GDM1 (cell line): Measurements from ENCODE around the gene RAB30.
"Not testable (repeated sequence)": the region's sequence is repeated elsewhere in the genome, so short reads cannot be mapped to it uniquely, and the experiment has no call there.

Experiments used
- DNase-seq: peaks from one replicate; lab custom pipeline; 2025; lab: John Stamatoyannopoulos, UW

Gene RAB30

GRCh38 chr11:83009999-83010398 lies 61.7 kb downstream of the RAB30 start:
- DNase-seq: no peak

GRCh38 chr11:83009136-83009535 lies 62.6 kb downstream of the RAB30 start:
- not testable (repeated sequence) for DNase-seq

DNA sequence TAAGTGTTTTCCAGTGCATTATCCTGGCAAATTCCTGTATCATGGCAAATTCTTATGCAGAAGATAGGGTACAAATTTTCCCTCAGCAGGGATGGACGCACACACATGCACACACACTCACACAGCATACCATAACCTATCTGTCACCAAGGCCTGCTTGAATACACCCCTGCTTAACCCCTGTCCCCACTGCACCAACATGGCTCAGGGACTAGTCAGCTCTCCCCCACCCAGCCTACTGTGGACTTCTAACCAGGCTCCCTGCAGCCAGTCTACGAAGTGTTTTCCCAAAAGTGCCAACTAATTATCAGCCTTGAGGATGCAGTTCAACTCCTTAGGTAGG lies 63.1 kb downstream of the RAB30 start:
- DNase-seq: no peak

GRCh38 chr11:83007909-83008580 lies 63.7 kb downstream of the RAB30 start:
- no peak for DNase-seq

DNA sequence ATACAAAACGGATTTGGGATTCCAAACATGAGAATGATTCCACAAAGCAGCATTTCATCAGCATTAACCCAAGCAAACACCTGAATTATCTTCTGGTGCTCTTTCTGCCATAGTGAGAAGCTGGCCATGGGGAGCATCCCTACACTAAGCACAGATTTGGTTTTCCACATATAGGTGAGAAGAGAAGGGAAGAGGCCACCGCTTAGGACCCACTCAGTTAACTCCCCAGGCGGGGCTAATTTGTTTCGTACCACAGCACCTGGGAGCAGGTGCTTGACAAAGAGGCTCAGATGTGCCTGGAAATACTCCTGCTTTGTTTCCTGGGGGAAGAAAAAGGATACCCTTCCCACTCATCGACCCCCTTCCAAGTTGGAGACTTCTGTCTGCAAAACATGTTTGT lies 64.2 kb downstream of the RAB30 start:
- DNase-seq: no peak

DNA sequence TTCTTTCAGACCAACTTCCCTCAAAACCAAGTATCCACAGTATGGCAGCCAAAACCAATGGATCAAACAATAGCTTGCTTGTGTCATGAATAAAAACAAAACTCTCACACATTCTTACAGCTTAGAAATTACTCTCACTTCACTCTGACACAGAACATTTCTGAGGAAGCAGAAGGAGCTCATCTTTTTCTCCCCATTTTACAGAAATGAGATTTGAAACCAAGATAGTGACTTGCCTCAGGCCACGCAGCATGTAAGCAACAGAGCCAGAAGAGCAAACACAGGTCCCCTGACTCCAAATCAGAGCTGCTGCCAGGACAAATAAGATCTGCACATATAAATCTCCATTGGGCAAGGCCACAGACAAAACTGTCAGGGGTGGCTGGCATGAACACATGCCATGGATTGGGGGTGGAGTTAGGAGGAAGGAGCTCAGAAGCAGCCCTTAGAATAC lies 64.8 kb downstream of the RAB30 start:
- no peak for DNase-seq

DNA sequence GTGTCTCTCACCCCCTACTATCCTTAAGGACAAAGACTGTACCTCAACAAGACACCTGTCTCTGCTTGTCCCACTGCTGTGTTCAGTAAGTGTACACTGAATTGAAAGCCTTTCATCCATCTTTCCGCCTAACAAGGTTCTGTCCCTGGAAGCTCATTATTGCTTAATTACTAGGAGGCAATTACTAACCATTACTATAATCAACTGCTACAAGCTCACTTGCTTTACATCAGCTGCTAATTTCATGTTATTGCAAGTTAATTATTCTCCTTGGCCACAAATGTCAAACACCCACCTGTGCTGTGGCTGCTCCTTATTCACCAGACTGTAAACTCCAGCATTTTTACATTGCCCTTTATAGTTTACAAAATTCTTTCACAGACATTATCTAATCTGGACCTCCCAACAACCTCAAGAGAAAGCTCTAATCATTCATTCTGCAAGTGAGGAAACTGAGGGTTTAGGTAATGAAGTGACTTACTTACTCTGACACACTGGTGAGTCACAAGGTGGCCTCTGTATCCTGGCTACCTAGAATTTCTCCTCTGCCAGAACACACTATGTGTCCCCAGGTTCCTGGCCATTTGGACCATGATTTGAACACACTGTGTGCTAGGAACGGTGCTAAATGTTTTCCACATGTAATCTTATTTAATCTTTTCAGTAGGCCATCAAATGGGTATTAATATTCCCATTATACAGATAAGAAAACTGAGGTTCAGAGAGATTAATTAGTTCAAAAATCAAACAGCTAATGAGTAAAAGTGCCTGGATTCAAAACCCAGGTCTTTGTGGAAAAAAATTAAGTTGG lies 66.7 kb downstream of the RAB30 start:
- no peak for DNase-seq

DNA sequence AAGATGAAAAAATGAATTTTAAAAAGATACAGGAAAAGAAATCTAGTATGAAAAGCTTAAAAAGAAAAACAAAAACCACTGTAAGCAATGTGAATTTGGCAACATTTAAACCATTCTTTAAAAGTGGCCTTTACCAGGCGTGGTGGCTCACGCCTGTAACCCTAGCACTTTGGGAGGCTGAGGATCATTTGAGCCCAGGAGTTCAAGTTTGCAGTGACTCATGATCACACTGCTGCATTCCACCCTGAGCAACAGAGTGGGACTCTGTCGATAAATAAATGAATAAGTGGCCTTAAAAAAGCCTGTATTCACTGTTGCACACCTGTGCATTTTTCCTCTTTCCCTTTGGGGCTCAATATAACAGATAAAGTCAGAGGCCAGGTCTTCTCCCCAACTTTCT lies 69.2 kb downstream of the RAB30 start:
- no peak for DNase-seq

DNA sequence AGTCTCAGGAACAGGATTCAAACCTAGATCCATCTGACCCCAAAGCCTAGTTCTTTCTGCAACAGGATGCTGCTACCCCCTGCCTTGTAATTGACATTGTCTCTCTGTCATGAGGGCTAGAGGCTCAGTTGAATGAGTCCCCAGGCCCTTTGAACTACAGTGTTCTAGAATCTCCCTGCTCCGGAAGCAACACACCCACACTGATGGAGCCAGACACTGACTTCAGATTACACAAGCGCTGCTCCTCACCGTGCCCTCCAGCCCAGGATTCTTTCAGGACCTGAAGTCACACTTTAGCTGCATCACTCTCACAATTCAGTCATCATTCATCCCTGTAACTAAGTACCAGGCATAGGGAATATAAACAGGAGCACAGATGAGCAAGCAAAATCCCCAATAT lies 69.6 kb downstream of the RAB30 start:
- no peak for DNase-seq

- DNase-seq: no peak
Measured at GRCh38 chr11:83000381-83000780, 71.3 kb downstream of the RAB30 start.

DNA sequence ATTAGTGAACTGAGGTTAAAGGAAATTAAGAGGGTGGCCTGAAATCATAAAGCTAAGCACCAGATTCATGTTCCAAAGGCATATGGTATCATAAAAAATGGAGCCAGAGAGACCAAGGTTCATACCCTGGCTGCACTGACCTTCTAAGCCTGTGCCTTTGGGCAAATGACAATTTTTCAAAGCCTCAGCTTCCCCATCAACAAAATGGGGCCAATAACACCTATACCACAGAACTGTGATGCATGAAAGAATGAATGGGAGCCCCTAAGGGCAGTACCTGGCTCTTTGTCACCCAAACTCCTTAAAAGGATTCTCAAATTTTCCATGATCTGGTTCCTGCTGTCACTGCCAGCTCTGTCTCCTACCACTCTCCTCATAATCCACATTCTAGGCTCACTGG lies 72.5 kb downstream of the RAB30 start:
- DNase-seq: no peak

DNA sequence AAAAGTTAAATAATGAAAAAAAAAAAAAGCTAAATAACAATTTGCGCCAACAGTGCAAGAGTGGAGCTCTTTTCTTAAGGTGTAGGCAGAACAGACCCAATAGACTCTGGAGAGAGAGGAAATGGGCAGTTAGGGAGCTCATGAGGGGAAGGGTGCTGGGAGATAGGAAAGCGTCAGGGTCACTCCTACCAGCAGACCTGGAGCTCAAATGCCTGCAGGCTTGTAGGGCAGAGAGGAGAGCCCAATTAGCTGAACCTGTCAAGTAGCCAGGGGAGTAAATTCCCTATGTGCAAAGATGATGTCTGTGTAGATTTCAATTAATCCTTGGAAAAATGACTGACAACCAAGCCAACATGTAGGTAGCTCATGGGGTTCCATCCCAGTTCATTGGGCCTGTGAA lies 73.0 kb downstream of the RAB30 start:
- DNase-seq: no peak

GRCh38 chr11:82996966-82997606 lies 74.6 kb downstream of the RAB30 start:
- DNase-seq: no peak

DNA sequence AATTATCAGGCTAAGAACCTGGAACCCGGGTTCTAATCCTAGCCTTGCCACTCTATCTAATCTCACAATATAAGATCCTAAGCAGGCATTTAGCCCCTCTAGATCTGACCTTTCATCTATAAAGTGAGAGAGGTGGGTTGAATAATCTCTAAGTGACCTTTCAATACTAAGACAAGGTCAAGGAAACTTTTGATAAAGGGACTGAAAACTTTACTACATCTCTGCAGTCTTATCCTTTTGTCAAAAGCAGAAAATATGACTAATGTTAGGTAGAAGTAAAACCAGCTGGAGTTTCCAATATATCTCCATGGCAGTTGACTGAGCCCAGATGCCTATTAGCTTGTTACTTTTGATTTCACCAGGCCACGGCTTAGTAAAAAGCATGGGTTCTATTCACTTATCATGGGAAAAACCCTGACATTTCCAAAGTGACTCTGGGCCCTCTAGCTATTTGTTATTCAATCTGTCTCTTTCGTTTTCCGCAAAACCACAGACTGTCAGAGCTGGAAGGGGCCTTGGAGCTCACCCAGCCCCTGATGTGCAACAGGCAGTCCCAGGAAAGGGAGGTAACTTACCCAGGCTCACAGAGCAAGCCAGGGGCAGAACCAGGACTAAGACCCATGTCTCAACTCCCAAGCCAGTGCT lies 75.8 kb downstream of the RAB30 start:
- no peak for DNase-seq

DNA sequence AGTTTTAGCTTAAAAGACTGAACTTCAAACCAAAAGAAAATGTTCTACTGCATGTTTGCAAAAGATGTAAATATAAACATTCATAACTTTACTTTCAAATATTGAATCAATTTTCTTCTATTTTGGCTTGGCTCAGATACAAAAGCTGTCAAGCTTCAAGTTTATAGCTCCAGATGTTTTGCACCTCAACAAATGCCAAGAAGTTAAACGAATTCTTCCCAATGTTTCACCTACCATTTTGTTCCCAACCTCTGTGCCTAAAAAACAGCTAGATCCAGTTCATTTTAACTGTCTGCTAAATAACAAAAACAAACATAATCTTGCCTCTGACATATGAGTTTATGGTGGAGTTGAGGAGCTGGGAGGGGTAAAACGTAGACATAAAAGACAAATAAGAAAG lies 76.5 kb downstream of the RAB30 start:
- no peak for DNase-seq

DNA sequence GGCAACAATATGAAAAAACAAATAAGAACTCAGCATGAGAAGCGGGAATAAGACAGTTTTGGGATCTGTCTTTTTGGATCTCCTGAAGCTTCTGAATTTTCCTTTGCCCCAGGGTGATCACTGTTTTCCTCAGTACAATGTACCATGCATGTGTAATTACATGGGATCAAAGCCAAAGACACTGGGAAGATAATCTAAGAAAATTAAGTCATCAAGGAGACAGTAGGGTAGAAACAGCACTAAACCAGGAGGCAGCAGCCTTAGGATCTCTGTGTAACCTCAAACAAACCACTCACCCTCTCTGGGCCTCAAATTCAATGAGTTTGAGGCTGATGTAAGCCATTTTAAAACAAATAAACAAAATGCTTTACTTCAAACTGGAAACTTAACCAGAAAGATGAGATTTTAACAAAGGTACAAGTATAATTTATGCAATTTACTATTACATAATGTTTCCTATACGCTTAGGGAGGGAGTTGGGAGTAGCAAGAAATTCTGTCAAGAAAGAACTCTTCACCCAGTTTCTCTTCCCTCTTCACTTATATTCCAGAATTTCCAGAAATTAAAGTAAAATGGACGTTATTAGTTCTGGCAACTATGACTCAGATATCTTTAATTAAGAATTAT lies 77.0 kb downstream of the RAB30 start:
- DNase-seq: no peak

DNA sequence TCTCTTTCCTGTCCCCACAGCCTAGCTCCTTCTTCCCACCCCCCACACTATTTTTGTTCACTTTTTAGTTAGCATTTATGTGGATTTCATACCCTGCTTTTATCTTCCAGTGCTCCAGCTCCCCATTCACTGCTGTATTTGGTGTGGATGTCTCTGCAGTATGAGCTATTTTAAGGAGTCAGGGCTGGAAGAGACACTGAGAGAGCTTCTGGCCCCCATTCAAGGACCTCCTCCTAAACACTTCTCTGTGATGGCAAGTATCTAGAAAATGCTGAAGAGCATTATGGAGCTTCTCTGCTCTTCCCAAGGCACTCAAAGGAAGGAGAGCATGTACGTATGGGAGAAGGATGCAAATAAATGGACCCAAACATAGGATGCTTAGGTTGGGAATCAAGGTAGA lies 79.5 kb downstream of the RAB30 start:
- no peak for DNase-seq

GRCh38 chr11:82989628-82990404 lies 81.9 kb downstream of the RAB30 start:
- DNase-seq: no peak

DNA sequence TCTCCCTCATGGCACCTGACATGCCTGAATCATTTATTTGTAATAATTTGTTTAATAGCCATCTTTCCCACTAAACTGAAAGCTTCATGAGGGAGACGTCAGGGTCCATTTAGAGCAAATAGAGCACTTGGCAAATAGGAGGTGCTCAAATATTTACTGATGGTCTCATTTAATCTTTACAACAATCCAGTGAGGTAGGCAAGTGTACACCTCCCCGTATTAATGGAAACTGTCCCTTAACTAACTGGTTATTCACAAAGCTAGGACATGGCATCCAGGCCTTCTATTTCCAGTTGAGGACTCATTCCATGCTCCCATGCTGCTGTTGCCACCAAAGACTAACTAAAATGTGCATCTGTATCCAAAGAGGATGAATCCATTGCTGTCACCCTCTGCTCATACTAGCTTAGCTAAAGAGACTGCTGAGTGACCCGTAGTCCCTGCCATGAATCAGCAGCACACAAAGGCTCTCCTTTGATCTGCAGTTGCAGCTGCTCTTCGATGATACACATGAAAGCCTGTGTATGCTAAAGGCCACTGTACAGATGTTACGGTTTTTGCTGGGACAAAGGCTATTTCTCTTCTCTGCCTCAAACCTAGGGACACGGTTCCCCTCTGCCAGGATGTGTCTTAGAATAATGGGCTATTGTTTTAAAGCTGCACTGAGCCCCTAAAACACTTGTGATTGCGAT lies 82.6 kb downstream of the RAB30 start:
- DNase-seq: no peak

- DNase-seq: no peak
Measured at GRCh38 chr11:82987997-82988396, 83.7 kb downstream of the RAB30 start.

DNA sequence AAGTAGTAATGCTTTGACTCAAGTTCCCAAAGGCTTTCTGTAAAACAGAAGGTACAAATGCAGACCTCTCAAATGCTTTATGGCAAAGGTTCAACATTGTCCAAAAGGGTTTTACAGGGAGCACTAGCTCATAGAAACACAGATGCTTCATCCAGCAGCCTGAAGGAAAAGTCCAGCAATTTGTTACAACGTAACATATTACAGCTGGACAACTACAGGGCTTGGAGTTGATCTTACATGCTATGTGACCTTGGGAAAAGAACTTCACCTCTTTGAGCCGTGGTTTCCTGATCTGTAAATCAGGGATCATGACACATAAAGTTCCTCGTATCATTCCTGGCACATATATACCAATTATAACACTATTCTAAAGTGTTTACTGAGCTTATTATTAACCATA lies 85.3 kb downstream of the RAB30 start:
- DNase-seq: no peak
